Stimulated activated CD4-positive, alpha-beta T cell treated with anti-CD3 and anti-CD28 coated beads, Interleukin-2, amount 100 ng/mL, for 4 hours (primary cell): ENCODE results near the gene DRD2.

Experiments
- DNase-seq: peaks from one replicate; pipeline ENCODE4 v3.0.0-alpha.2; 2020; ENCODE audit warnings: low read depth

DRD2 gene

GRCh38 chr11:113400631-113401230 lies 74.5 kb downstream of the DRD2 start:
- no peak for DNase-seq

GRCh38 chr11:113398669-113399430 lies 76.3 kb downstream of the DRD2 start:
- DNase-seq, result no peak

- no peak for DNase-seq
Observed at GRCh38 chr11:113397821-113398220, 77.4 kb downstream of the DRD2 start.

GRCh38 chr11:113397212-113397611 lies 78.0 kb downstream of the DRD2 start:
- no peak for DNase-seq

- no peak for DNase-seq
Observed at GRCh38 chr11:113396690-113397089, 78.5 kb downstream of the DRD2 start.

GRCh38 chr11:113395782-113396336 lies 79.3 kb downstream of the DRD2 start:
- DNase-seq, result no peak

- DNase-seq, result no peak
Observed at GRCh38 chr11:113394919-113395318, 80.3 kb downstream of the DRD2 start.

GRCh38 chr11:113393501-113393985 lies 81.7 kb downstream of the DRD2 start:
- DNase-seq, result no peak

- DNase-seq, result no peak
Observed at GRCh38 chr11:113392236-113392921, 82.8 kb downstream of the DRD2 start.

- DNase-seq, result no peak
Observed at GRCh38 chr11:113389272-113389671, 85.9 kb downstream of the DRD2 start.

- no peak for DNase-seq
Observed at GRCh38 chr11:113387605-113388211, 87.5 kb downstream of the DRD2 start, which contains the start of gene ANKK1. Gene ANKK1 (plus strand): TSS chr11:113387779. CDS start chr11:113387885, 106 bp downstream.

- DNase-seq, result no peak
Observed at GRCh38 chr11:113386866-113387265, 88.3 kb downstream of the DRD2 start.

- no peak for DNase-seq
Observed at GRCh38 chr11:113385749-113386148, 89.4 kb downstream of the DRD2 start.

GRCh38 chr11:113384551-113384950 lies 90.6 kb downstream of the DRD2 start:
- DNase-seq, result no peak

- DNase-seq, result no peak
Observed at GRCh38 chr11:113382121-113382520, 93.1 kb downstream of the DRD2 start.

GRCh38 chr11:113378692-113379091 lies 96.5 kb downstream of the DRD2 start:
- DNase-seq, result no peak

GRCh38 chr11:113377681-113378412 lies 97.4 kb downstream of the DRD2 start:
- DNase-seq, result no peak

- DNase-seq, result no peak
Observed at GRCh38 chr11:113376156-113376555, 99.0 kb downstream of the DRD2 start.

GRCh38 chr11:113375402-113375801 lies 99.8 kb downstream of the DRD2 start:
- DNase-seq, result no peak

- no peak for DNase-seq
Observed at GRCh38 chr11:113373981-113374560, 101.1 kb downstream of the DRD2 start.

GRCh38 chr11:113373306-113373705 lies 101.9 kb downstream of the DRD2 start:
- DNase-seq, result no peak
